ENCODE data around the gene EIF3B.

EIF3B gene

GRCh38 chr7:2417981-2418481 is 63.4 kb downstream of the EIF3B start:
- TF ChIP-seq, protein P1, sequence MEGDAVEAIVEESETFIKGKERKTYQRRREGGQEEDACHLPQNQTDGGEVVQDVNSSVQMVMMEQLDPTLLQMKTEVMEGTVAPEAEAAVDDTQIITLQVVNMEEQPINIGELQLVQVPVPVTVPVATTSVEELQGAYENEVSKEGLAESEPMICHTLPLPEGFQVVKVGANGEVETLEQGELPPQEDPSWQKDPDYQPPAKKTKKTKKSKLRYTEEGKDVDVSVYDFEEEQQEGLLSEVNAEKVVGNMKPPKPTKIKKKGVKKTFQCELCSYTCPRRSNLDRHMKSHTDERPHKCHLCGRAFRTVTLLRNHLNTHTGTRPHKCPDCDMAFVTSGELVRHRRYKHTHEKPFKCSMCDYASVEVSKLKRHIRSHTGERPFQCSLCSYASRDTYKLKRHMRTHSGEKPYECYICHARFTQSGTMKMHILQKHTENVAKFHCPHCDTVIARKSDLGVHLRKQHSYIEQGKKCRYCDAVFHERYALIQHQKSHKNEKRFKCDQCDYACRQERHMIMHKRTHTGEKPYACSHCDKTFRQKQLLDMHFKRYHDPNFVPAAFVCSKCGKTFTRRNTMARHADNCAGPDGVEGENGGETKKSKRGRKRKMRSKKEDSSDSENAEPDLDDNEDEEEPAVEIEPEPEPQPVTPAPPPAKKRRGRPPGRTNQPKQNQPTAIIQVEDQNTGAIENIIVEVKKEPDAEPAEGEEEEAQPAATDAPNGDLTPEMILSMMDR (IDR thresholded peaks at IDR 0.05; ENCODE audit: low read depth, low read length) = no peak

GRCh38 chr7:2420216-2420933 is 65.7 kb downstream of the EIF3B start:
- TF ChIP-seq, protein P1 (IDR thresholded peaks at IDR 0.05; ENCODE audit: low read depth, low read length) = no peak
- H3K4me3 ChIP-seq (ENCODE audit: low read depth, low read length) = no peak overlapping the region

More at GRCh38 chr7:2417981-2418481, 63.4 kb downstream of the EIF3B start:
- no peak overlapping the region for H3K4me3 ChIP-seq (ENCODE audit: low read depth, low read length)

DNA sequence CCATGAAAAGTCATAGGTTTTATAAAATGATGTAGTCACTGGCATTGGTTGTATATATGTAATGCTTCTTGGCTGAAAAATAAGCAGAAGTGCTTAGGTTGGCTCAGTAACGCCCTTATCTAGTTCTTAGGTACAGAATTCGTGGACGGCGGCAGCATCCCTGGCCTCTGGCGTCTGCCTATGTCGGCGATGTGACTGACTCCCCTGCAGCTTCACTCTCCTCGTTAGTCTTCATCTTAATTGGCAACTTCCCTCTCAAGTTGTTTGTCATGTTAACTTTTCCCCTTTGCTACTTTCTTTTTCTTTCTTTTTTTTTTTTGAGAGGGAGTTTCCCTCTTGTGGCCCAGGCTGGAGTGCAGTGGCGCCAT is 67.3 kb downstream of the EIF3B start:
- TF ChIP-seq, protein P1 (IDR thresholded peaks at IDR 0.05; ENCODE audit: low read depth, low read length) = no peak
- no peak overlapping the region for H3K4me3 ChIP-seq (ENCODE audit: low read depth, low read length)

DNA sequence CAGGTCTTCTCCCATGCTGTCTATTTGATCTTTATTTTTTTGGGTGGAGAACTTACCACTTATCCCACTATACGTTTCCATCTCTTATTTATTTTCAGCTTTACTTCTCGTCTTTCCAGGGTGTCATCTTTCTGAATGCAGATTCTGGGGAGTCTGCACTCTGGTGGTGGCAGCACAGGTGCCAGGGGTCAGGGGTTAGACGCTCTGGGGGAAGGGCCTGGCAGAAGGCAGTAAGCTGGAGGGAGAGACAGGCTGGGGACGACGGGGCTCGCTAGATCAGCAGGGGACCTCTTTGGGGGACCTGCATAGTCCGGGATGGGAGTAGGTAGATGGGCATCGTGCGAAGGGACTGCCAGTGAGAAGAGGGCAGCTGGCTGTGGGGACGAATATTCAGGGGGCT is 71.1 kb downstream of the EIF3B start:
- no peak overlapping the region for H3K4me3 ChIP-seq (ENCODE audit: low read depth, low read length)
- TF ChIP-seq, protein P1 (IDR thresholded peaks at IDR 0.05; ENCODE audit: low read depth, low read length) = no peak
